ENCODE results near the gene HOTAIR. TPM values are rescaled to one million over a fixed set of nuclear protein-coding genes. Genes with fewer than 3 reads are reported as not detected.

Gene HOTAIR
- total RNA-seq, 1 experiment from 2014 or later = not detected

GRCh38 chr12:53990311-53991076 is 15.7 kb upstream of the HOTAIR start:
- H4K91ac ChIP-seq (ENCODE audit: insufficient read length, low read depth, low read length) = no peak overlapping the region
- Mint-ChIP-seq H3K27ac (no peak overlapping the region), H3K4me3 (no peak overlapping the region), H3K27me3 (ENCODE audit: low read depth) (peaks cover 100% of the 10 kb centered on the region), H3K36me3 (ENCODE audit: insufficient read depth in 1 of 3, low read depth in 3 of 3) (no peaks in the 10 kb centered on the region; a peak in 1 of 7 replicates), H3K9me3 (peaks cover 3 to 6% of the 10 kb centered on the region in 2 experiments; a peak in 4 of 5 replicates), H3K4me1 (peaks cover 10 to 21% of the 10 kb centered on the region in 2 experiments)
- H2BK20ac ChIP-seq (ENCODE audit: low read depth, low read length, poor library complexity, severe bottlenecking) = no peak overlapping the region
- peaks cover 100% of the 10 kb centered on the region for H3K27me3 ChIP-seq (ENCODE audit: insufficient read depth, low read length)
- no peaks in the 10 kb centered on the region for H3K9me3 ChIP-seq (ENCODE audit: control insufficient read depth, low read depth, low read length)
- H2AFZ ChIP-seq (ENCODE audit: low read length) = no peak overlapping the region
- no peak overlapping the region for H3K4ac ChIP-seq (ENCODE audit: low read depth, low read length)
- no peaks in the 10 kb centered on the region for H3K79me2 ChIP-seq (ENCODE audit: insufficient read depth, low read length)
- no CpG with 5 or more reads among the region's 27 CpGs for WGBS (ENCODE audit: extremely low coverage, insufficient read length, low lambda C conversion rate)
- H3K23ac ChIP-seq (ENCODE audit: insufficient read length, low read depth, low read length) = no peak overlapping the region
- no peak overlapping the region for H4K5ac ChIP-seq (ENCODE audit: insufficient read length, low read depth, low read length)
- no peaks in the 10 kb centered on the region for H3K4me1 ChIP-seq (ENCODE audit: insufficient read depth, low read length)
- DNase-seq = no peak
- H3T11ph ChIP-seq (ENCODE audit: low read length) = no peak overlapping the region
- H2BK12ac ChIP-seq (ENCODE audit: insufficient read length, low read depth, low read length) = no peak overlapping the region
- H3K9ac ChIP-seq (ENCODE audit: extremely low read depth, insufficient read length, low read length) = no peak overlapping the region
- no peak overlapping the region for H4K8ac ChIP-seq (replicated peaks; ENCODE audit: insufficient read length, low read depth, low read length)
- no peak overlapping the region for H2BK15ac ChIP-seq (ENCODE audit: low read depth, low read length)
- H3K4me2 ChIP-seq (ENCODE audit: insufficient read depth, insufficient read length, low read length) = no peak overlapping the region
- no peak overlapping the region for H2AK5ac ChIP-seq (ENCODE audit: insufficient read length, low read length)
- H2BK5ac ChIP-seq (ENCODE audit: insufficient read length, low read length) = no peak overlapping the region
- H2BK120ac ChIP-seq (ENCODE audit: low read depth, low read length, poor library complexity, severe bottlenecking) = no peak overlapping the region
- H3K79me1 ChIP-seq (ENCODE audit: insufficient read depth, low read depth, low read length, poor library complexity, severe bottlenecking) = no peaks in the 10 kb centered on the region
- TF ChIP-seq, protein P1, sequence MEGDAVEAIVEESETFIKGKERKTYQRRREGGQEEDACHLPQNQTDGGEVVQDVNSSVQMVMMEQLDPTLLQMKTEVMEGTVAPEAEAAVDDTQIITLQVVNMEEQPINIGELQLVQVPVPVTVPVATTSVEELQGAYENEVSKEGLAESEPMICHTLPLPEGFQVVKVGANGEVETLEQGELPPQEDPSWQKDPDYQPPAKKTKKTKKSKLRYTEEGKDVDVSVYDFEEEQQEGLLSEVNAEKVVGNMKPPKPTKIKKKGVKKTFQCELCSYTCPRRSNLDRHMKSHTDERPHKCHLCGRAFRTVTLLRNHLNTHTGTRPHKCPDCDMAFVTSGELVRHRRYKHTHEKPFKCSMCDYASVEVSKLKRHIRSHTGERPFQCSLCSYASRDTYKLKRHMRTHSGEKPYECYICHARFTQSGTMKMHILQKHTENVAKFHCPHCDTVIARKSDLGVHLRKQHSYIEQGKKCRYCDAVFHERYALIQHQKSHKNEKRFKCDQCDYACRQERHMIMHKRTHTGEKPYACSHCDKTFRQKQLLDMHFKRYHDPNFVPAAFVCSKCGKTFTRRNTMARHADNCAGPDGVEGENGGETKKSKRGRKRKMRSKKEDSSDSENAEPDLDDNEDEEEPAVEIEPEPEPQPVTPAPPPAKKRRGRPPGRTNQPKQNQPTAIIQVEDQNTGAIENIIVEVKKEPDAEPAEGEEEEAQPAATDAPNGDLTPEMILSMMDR (conservative IDR thresholded peaks at IDR 0.05) = no peak
- no peaks in the 10 kb centered on the region for H4K20me1 ChIP-seq (ENCODE audit: control insufficient read depth, insufficient read depth, insufficient read length)
- no peaks in the 10 kb centered on the region for H3K23me2 ChIP-seq (ENCODE audit: insufficient read length, low read depth, low read length, poor library complexity, severe bottlenecking)
- no peak overlapping the region for H3K56ac ChIP-seq (ENCODE audit: insufficient read length, low read depth, low read length)
- H3K27ac ChIP-seq (ENCODE audit: insufficient read length, low read depth, low read length) = no peak overlapping the region
- H3K14ac ChIP-seq (ENCODE audit: insufficient read depth, low read length) = no peak overlapping the region
- no peak overlapping the region for H3K18ac ChIP-seq (ENCODE audit: insufficient read length, low read depth, low read length)
